Brain microvascular endothelial cell (primary cell): ENCODE results near the gene AKAP13.

ENCODE experiments used
- DNase-seq: peaks from one replicate; pipeline ENCODE4 v3.0.0-alpha.2; 2020
- H3K27ac ChIP-seq: fragments of 250-450 bp; sonication (Bioruptor Pico); 2 replicates; pipeline ENCODE4 v1.5.1; 2020; ENCODE audit warnings: mild to moderate bottlenecking, moderate library complexity
- H3K27me3 ChIP-seq: fragments of 250-450 bp; sonication (Bioruptor Pico); replicated peaks from 2 replicates; pipeline ENCODE4 v1.5.1; 2020; ENCODE audit warnings: mild to moderate bottlenecking
- H3K36me3 ChIP-seq: fragments of 250-450 bp; sonication (Bioruptor Pico); replicated peaks from 2 replicates; pipeline ENCODE4 v1.5.1; 2020; ENCODE audit warnings: mild to moderate bottlenecking
- H3K4me3 ChIP-seq: 2 replicates; pipeline ENCODE4 v1.5.1; 2011; ENCODE audit warnings: low read depth, mild to moderate bottlenecking, control low read depth, low read length, moderate library complexity
- in situ Hi-C: cut with HindIII; loops from 2 replicates; pipeline ENCODE4 v1.10.0; 2017; ENCODE audit warnings: low sequenced_read_pairs, low pct_ligation_motif_present
- TF ChIP-seq, protein P1 (sequence below): IDR thresholded peaks from 2 replicates; pipeline ENCODE4 v1.5.1; 2011; ENCODE audit warnings: low read depth, mild to moderate bottlenecking, moderate library complexity, low read length, control low read depth, inconsistent platforms; ENCODE audit errors: missing control alignments

Gene AKAP13

GRCh38 chr15:85509973-85510372 is 129.6 kb downstream of the AKAP13 start:
- H3K27ac ChIP-seq = no peak overlapping the region

DNA sequence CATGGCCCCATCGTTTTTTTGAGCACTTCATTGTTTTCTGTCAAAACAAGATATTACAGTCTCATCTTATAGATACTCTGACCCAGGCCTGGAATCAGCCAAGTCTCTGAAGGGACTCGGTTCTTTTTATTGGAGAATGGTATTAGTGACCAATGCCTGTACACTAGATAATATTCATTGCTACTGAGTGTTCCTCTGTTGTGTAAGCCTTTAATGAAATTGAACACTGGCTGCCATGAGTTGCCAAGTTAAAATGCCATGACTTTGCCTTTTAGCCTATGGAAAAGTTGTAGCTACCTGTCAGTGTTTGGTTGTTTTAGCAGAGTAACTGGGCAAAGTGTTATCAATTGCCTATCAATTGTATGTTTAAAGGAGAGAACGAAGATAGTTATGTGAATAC is 134.0 kb downstream of the AKAP13 start:
- TF ChIP-seq, protein P1, sequence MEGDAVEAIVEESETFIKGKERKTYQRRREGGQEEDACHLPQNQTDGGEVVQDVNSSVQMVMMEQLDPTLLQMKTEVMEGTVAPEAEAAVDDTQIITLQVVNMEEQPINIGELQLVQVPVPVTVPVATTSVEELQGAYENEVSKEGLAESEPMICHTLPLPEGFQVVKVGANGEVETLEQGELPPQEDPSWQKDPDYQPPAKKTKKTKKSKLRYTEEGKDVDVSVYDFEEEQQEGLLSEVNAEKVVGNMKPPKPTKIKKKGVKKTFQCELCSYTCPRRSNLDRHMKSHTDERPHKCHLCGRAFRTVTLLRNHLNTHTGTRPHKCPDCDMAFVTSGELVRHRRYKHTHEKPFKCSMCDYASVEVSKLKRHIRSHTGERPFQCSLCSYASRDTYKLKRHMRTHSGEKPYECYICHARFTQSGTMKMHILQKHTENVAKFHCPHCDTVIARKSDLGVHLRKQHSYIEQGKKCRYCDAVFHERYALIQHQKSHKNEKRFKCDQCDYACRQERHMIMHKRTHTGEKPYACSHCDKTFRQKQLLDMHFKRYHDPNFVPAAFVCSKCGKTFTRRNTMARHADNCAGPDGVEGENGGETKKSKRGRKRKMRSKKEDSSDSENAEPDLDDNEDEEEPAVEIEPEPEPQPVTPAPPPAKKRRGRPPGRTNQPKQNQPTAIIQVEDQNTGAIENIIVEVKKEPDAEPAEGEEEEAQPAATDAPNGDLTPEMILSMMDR = no peak
- DNase-seq = no peak

More at GRCh38 chr15:85509973-85510372, 129.6 kb downstream of the AKAP13 start:
- H3K4me3 ChIP-seq = no peak overlapping the region
- TF ChIP-seq, protein P1 = no peak
- no peak for DNase-seq
- H3K27me3 ChIP-seq = no peaks in the 10 kb centered on the region
- no peaks in the 10 kb centered on the region for H3K36me3 ChIP-seq
- in situ Hi-C loops = no loop called here

GRCh38 chr15:85515212-85515611 is 134.8 kb downstream of the AKAP13 start:
- DNase-seq = no peak
- in situ Hi-C loops = no loop called here
- no peak overlapping the region for H3K4me3 ChIP-seq
- no peaks in the 10 kb centered on the region for H3K27me3 ChIP-seq
- no peak overlapping the region for H3K27ac ChIP-seq
- TF ChIP-seq, protein P1 = no peak
- no peaks in the 10 kb centered on the region for H3K36me3 ChIP-seq

More for the DNA sequence above, 134.0 kb downstream of the AKAP13 start:
- no peaks in the 10 kb centered on the region for H3K36me3 ChIP-seq
- in situ Hi-C loops = no loop called here
- no peak overlapping the region for H3K27ac ChIP-seq
- no peaks in the 10 kb centered on the region for H3K27me3 ChIP-seq
- H3K4me3 ChIP-seq = no peak overlapping the region

DNA sequence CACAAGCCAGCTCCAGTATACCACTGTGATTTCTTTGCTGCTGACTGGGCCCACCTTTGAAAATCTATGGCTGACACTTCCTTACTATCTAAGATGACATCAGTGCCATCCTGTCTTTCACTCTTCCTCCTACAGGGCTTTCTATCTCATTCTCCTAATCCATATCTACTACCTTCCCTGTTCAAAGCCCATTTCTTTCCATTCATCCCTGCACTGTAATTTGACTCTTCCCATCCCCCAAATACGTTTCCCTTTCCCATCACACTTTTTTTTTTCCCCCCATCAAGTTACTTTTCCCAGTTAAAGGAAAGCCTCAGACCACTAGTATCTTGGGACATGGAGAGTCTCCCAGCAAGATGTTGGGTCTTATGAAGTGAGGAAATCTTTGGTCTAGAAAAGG is 136.7 kb downstream of the AKAP13 start:
- no peak for DNase-seq
- no peak overlapping the region for H3K4me3 ChIP-seq
- H3K27ac ChIP-seq = no peak overlapping the region
- H3K27me3 ChIP-seq = no peaks in the 10 kb centered on the region
- TF ChIP-seq, protein P1 = no peak
- in situ Hi-C loops = no loop called here
- H3K36me3 ChIP-seq = no peaks in the 10 kb centered on the region

DNA sequence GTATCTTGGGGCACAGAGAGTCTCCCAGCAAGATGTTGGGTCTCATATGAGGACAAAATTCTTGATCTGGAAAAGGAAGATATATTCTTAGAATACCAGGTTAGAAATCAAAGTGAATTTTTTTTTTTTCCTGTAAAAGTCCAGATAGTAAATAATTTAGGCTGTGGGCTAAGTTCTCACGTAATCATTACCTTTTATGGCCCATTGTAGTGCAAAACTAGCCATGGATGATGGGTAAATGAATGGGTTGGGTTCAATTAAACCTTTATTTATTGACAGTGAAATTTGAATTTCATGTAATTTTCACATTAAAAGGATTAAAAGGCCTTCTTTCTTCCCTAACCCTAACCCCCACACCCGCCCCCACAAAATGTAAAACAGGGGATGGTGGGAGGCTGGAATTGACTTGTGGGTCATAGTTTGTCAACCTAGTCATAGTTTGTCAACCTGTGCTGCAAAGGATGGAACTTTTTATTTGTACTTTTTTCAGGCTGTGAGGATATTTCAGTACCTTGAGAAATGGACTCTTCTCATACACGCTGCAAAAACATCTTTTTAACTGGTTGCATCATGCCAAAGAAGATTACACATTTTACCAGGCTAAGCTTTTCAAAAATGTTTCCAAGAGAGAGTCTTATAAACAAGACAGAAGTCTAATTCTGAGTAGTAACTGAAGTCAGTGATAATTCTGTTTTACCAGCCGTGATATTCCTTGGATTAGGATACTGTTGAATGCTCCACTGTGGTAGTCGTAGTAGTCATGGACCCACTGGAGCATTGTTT is 138.8 kb downstream of the AKAP13 start:
- Histone ChIP-seq H3K4me3 (no peak overlapping the region), H3K36me3 (no peaks in the 10 kb centered on the region), H3K27me3 (no peaks in the 10 kb centered on the region), H3K27ac (no peak overlapping the region)
- in situ Hi-C loops = no loop called here
- TF ChIP-seq, protein P1 = no peak
- no peak for DNase-seq

- no peak overlapping the region for H3K4me3 ChIP-seq
- TF ChIP-seq, protein P1 = no peak
- no peaks in the 10 kb centered on the region for H3K27me3 ChIP-seq
- in situ Hi-C loops = no loop called here
- DNase-seq = no peak
- H3K36me3 ChIP-seq = no peaks in the 10 kb centered on the region
- H3K27ac ChIP-seq = no peak overlapping the region
These were observed 140.2 kb downstream of the AKAP13 start for GRCh38 chr15:85520650-85521049.
